ENCODE data around the gene FJX1. TPM values are rescaled to one million over a fixed set of nuclear protein-coding genes. Genes with fewer than 3 reads are reported as not detected.
"Not testable (repeated sequence)": the region's sequence is repeated elsewhere in the genome, so short reads cannot be mapped to it uniquely, and the experiment has no call there.

Gene FJX1
- total RNA-seq, 4 donors from 2014 or later: 0.93 to 10.1 (median 5.9) TPM

- 6% methylated on average over 11 of the region's 82 CpGs; no CpG with 5 or more reads in 1 of the 2 donors for WGBS, 2 donors (ENCODE audit: low coverage in 1 of 2)
- H3K4me3 ChIP-seq: peak within 1 kb of the TSS; percentile 52 to 89
- TF ChIP-seq POLR2AphosphoS5 (IDR thresholded peaks at IDR 0.05): peak; percentile 63
- no peak for TF ChIP-seq CTCF (IDR thresholded peaks at IDR 0.05)
- TF ChIP-seq EP300 (IDR thresholded peaks at IDR 0.05): no peak
- peak in 1 of 2 donors; percentile 40 for TF ChIP-seq POLR2A (IDR thresholded peaks at IDR 0.05)
Measured at GRCh38 chr11:35662649-35663407, 44.6 kb downstream of the FJX1 start, which contains the start of gene TRIM44. Gene TRIM44 (plus strand): TSS chr11:35662775. CDS start chr11:35663112, 337 bp downstream.

GRCh38 chr11:35663408-35663702 lies 45.1 kb downstream of the FJX1 start:
- H3K4me1 ChIP-seq: peaks cover 2 to 36% (median 8%) of the 10 kb centered on the region in 3 donors
- H3K4me3 ChIP-seq: peak overlapping the region; percentile 52 to 89
- peaks cover 0 to 29% (median 3%) of the 10 kb centered on the region in 3 donors for H3K9me3 ChIP-seq
- WGBS, 2 donors (ENCODE audit: low coverage in 1 of 2): 81 to 87% methylated on average over 7 to 10 of the region's 10 CpGs
- TF ChIP-seq POLR2AphosphoS5 (IDR thresholded peaks at IDR 0.05): no peak
- no peak for TF ChIP-seq EP300 (IDR thresholded peaks at IDR 0.05)
- H3K27me3 ChIP-seq: no peaks in the 10 kb centered on the region
- H3K36me3 ChIP-seq: peaks cover 0 to 8% of the 10 kb centered on the region in 2 donors
- peak overlapping the region; percentile 69 to 96 (median 94) for H3K27ac ChIP-seq
- ATAC-seq: no peak

More at GRCh38 chr11:35662649-35663407, 44.6 kb downstream of the FJX1 start, which contains the start of gene TRIM44:
- Histone ChIP-seq H3K9me3 (peaks cover 0 to 24% (median 3%) of the 10 kb centered on the region in 3 donors), H3K4me1 (peaks cover 2 to 36% (median 8%) of the 10 kb centered on the region in 3 donors), H3K27me3 (no peaks in the 10 kb centered on the region), H3K36me3 (peaks cover 0 to 5% of the 10 kb centered on the region in 2 donors), H3K27ac (peak within 1 kb of the TSS; percentile 69 to 96 (median 94))
- ATAC-seq: peak; percentile 92

- WGBS, 2 donors (ENCODE audit: low coverage in 1 of 2): 92 to 95% methylated on average over 5 of the region's 5 CpGs
- Histone ChIP-seq H3K4me3 (no peak overlapping the region), H3K27ac (no peak overlapping the region), H3K9me3 (peaks cover 0 to 31% (median 3%) of the 10 kb centered on the region in 3 donors), H3K27me3 (no peaks in the 10 kb centered on the region), H3K4me1 (peaks cover 2 to 37% (median 8%) of the 10 kb centered on the region in 3 donors), H3K36me3 (peaks cover 0 to 9% of the 10 kb centered on the region in 2 donors)
- TF ChIP-seq POLR2A (IDR thresholded peaks at IDR 0.05) (no peak), EP300 (IDR thresholded peaks at IDR 0.05) (no peak)
- ATAC-seq: no peak
Measured at GRCh38 chr11:35664977-35665441, 46.7 kb downstream of the FJX1 start.

- H3K27ac ChIP-seq: no peak overlapping the region
- WGBS, 2 donors (ENCODE audit: low coverage in 1 of 2): 100% methylated on average over 1 of the region's 1 CpG
- H3K36me3 ChIP-seq: peaks cover 0 to 9% of the 10 kb centered on the region in 2 donors
- peaks cover 7 to 43% (median 12%) of the 10 kb centered on the region in 3 donors for H3K4me1 ChIP-seq
- H3K27me3 ChIP-seq: no peaks in the 10 kb centered on the region
- no peak for TF ChIP-seq CTCF (IDR thresholded peaks at IDR 0.05)
- TF ChIP-seq POLR2A (IDR thresholded peaks at IDR 0.05): no peak
- no peak for TF ChIP-seq EP300 (IDR thresholded peaks at IDR 0.05)
- TF ChIP-seq POLR2AphosphoS5 (IDR thresholded peaks at IDR 0.05): no peak
- H3K9me3 ChIP-seq: peaks cover 0 to 31% (median 3%) of the 10 kb centered on the region in 3 donors
- no peak for ATAC-seq
- no peak overlapping the region for H3K4me3 ChIP-seq
Measured at GRCh38 chr11:35667257-35667656, 49.0 kb downstream of the FJX1 start.

GRCh38 chr11:35668350-35668749 lies 50.1 kb downstream of the FJX1 start:
- Histone ChIP-seq H3K4me1 (peaks cover 7 to 47% (median 10%) of the 10 kb centered on the region in 3 donors), H3K9me3 (peaks cover 0 to 31% (median 3%) of the 10 kb centered on the region in 3 donors)
- not testable (repeated sequence) for H3K27ac ChIP-seq, ATAC-seq, H3K36me3 ChIP-seq, H3K27me3 ChIP-seq, H3K4me3 ChIP-seq
- WGBS, 2 donors (ENCODE audit: low coverage in 1 of 2): 91 to 93% methylated on average over 3 of the region's 3 CpGs

Other genes starting within 250 kb of the FJX1 start
- gene SLC1A2, start 198.9 kb upstream of the FJX1 start, total RNA-seq: 1 to 10 TPM in 1 of 4 donors, under 1 TPM in 2, not detected in 1; 0.12 to 1.5 (median 0.40) TPM
- gene PAMR1, start 92.8 kb upstream of the FJX1 start, total RNA-seq: 10 to 100 TPM in 1 of 4 donors, 1 to 10 TPM in 3; 4.2 to 17.3 (median 5.6) TPM
- gene TRIM44, start 44.3 kb downstream of the FJX1 start, total RNA-seq: 10 to 100 TPM; 35.6 to 70.6 (median 43.2) TPM

Measured in gastroesophageal sphincter (tissue), 4 donors.